GM12878 (cell line): ENCODE results near the gene PIK3C2B. TPM values are rescaled to one million over a fixed set of nuclear protein-coding genes. Genes with fewer than 3 reads are reported as not detected.

Experiments used
- ATAC-seq: fragments of 200-7000 bp; cut with Tn5 transposase; 3 replicates; pipeline ENCODE4 v1.9.1; 2020; ENCODE audit warnings: mild to moderate bottlenecking, moderate library complexity
- BruUV-seq: library from RNA; stranded (reverse); fragments of 400-500 nt; replicated peaks from 2 replicates; lab custom pipeline; 2021; lab: Mats Ljungman, UMichigan
- CTCF ChIA-PET: fragments of 300-600 bp; sonication (Branson Sonifier 250); formaldehyde crosslinking; extraction: SDS; loops from one replicate; lab custom pipeline; 2021; ENCODE audit warnings: inconsistent platforms; lab: Yijun Ruan, JAX
- POLR2A ChIA-PET: fragments of 350-600 bp; formaldehyde crosslinking; extraction: SDS; loops from one replicate; lab custom pipeline; 2021; ENCODE audit warnings: inconsistent platforms; lab: Charles Lee
- RAD21 ChIA-PET: fragments of 300-600 bp; sonication (Branson Sonifier 250); formaldehyde crosslinking; loops from one replicate; lab custom pipeline; 2023; ENCODE audit warnings: antibody characterized with exemption; ENCODE audit not compliant: unreplicated experiment; lab: Charles Lee
- SMC1A ChIA-PET: fragments of 300-600 bp; sonication (Branson Sonifier 250); formaldehyde crosslinking; loops from one replicate; lab custom pipeline; 2023; ENCODE audit not compliant: unreplicated experiment, uncharacterized antibody; lab: Charles Lee
- DNase-seq: peaks from one replicate; pipeline ENCODE4 v3.0.0-alpha.2; 2011; ENCODE audit warnings: low read depth, low spot score
- FAIRE-seq: peaks from 3 replicates; lab custom pipeline; 2011; peaks lifted over from hg19 to GRCh38; lab: Jason Lieb, UNC
- H2AFZ ChIP-seq: 2 replicates; pipeline ENCODE4 v1.6.0; 2011; ENCODE audit warnings: low read depth, low read length, control low read depth; ENCODE audit not compliant: control insufficient read depth
- H3K27ac ChIP-seq: 2 replicates; pipeline ENCODE4 v1.5.1; 2011; ENCODE audit warnings: control low read depth; ENCODE audit not compliant: control insufficient read depth, insufficient read depth
- H3K27me3 ChIP-seq, 2 experiments: replicated peaks in 1 of 2; 2 replicates each; pipeline versions ENCODE4 v1.6.0 to v1.6.1; 2011; ENCODE audit warnings: low read length in 1 of 2; ENCODE audit not compliant: control insufficient read depth in 2 of 2, insufficient read depth in 2 of 2
- H3K36me3 ChIP-seq, 2 experiments: 2 replicates each; pipeline ENCODE4 v1.5.1; 2011; ENCODE audit warnings: low read length in 1 of 2; ENCODE audit not compliant: control insufficient read depth in 2 of 2, insufficient read depth in 2 of 2
- H3K4me1 ChIP-seq: 2 replicates; pipeline ENCODE4 v1.6.1; 2011; ENCODE audit warnings: mild to moderate bottlenecking, low read length, moderate library complexity, mixed read lengths; ENCODE audit not compliant: control insufficient read depth, insufficient read depth
- H3K4me2 ChIP-seq: 2 replicates; pipeline ENCODE4 v1.6.0; 2011; ENCODE audit warnings: control low read depth; ENCODE audit not compliant: control insufficient read depth, insufficient read depth
- H3K4me3 ChIP-seq: fragments of 200-600 bp; sonication (generic); 2 replicates; pipeline ENCODE4 v1.5.1; 2016
- H3K79me2 ChIP-seq: 2 replicates; pipeline ENCODE4 v1.6.0; 2011; ENCODE audit warnings: low read length; ENCODE audit not compliant: control insufficient read depth, insufficient read depth
- H3K9ac ChIP-seq: 2 replicates; pipeline ENCODE4 v1.8.0; 2011; ENCODE audit warnings: low read length, control low read depth, mixed read lengths; ENCODE audit not compliant: control insufficient read depth, insufficient read depth
- H3K9me3 ChIP-seq: replicated peaks from 3 replicates; pipeline ENCODE4 v1.5.1; 2011; ENCODE audit warnings: mild to moderate bottlenecking, low read length; ENCODE audit not compliant: control insufficient read depth, insufficient read depth
- H4K20me1 ChIP-seq: 2 replicates; pipeline ENCODE4 v1.6.0; 2011; ENCODE audit not compliant: control insufficient read depth, insufficient read depth
- CTCF ChIP-seq, 3 experiments: IDR thresholded peaks in 2 of 3; conservative IDR thresholded peaks in 1 of 3; 2 replicates each; pipeline ENCODE4 v1.5.1; 2011; ENCODE audit warnings: low read depth in 3 of 3, low read length in 3 of 3, mild to moderate bottlenecking in 3 of 3, control low read depth in 2 of 3, moderate library complexity in 2 of 3, inconsistent platforms in 1 of 3, mixed read lengths in 1 of 3; ENCODE audit not compliant: control insufficient read depth in 2 of 3, insufficient read depth in 1 of 3; ENCODE audit errors: extremely low read depth in 1 of 3
- RUNX3 ChIP-seq: IDR thresholded peaks from 2 replicates; pipeline ENCODE4 v1.6.1; 2012; ENCODE audit warnings: low read length, inconsistent platforms
- SKIL ChIP-seq: fragments of 450-650 bp; IDR thresholded peaks from 2 replicates; pipeline ENCODE4 v1.6.1; 2017; ENCODE audit warnings: mild to moderate bottlenecking, low read depth, inconsistent platforms; ENCODE audit not compliant: poor library complexity, severe bottlenecking
- WGBS: methylation state at CpG from one replicate; pipeline ENCODE4 v1.1.6; 2016; ENCODE audit warnings: low lambda C conversion rate; ENCODE audit not compliant: insufficient replicate concordance, insufficient coverage; ENCODE audit errors: missing lambda C conversion rate; 5-methylcytosine and 5-hydroxymethylcytosine counted together
- in situ Hi-C: fragments of 300-500 bp; cut with MboI; formaldehyde crosslinking; loops from 9 replicates; pipeline ENCODE4 v1.14.3; 2018; ENCODE audit warnings: mixed read lengths
- intact Hi-C: fragments of 100-400 bp; cut with micrococcal nuclease; formaldehyde crosslinking; loops from one replicate; pipeline ENCODE4 v1.14.2; 2022; ENCODE audit not compliant: unreplicated experiment
- polyA plus RNA-seq, 11 experiments: library from polyadenylated mRNA; depleted of rRNA in 4 of 11; unstranded in 6 of 11; stranded (reverse) in 5 of 11; fragments of >200 nt; fragmentation: Nextera tagmentation in 4 of 11; fragmentation: Illumina TruSeq in 1 of 11; extraction: Ambion mirVana in 4 of 11; extraction: Trizol in 1 of 11; gene quantifications; 1 replicate in 1 of 11; 2 replicates in 10 of 11; pipeline versions ENCODE4 v1.2.1 to v1.2.3, GENCODE V29; 2011 to 2016; ENCODE audit warnings: inconsistent platforms in 2 of 11, missing spikeins in 2 of 11, low read depth in 1 of 11
- total RNA-seq, 4 experiments: library from RNA; depleted of rRNA in 3 of 4; stranded (reverse); fragments of >200 nt in 3 of 4; fragmentation: Illumina TruSeq in 1 of 4; extraction: Trizol in 1 of 4; gene quantifications; 2 replicates each; pipeline versions ENCODE4 v1.2.1 to v1.2.3, GENCODE V29; 2013 to 2021

Gene PIK3C2B
- total and polyA plus RNA-seq, 10 of the 15 experiments (the other 5 are each of a cell fraction or from before 2014, with no cell fraction given) = 2.2 to 38.1 (median 11.4) TPM

GRCh38 chr1:204476563-204476962 lies 18.0 kb downstream of the PIK3C2B start:
- H4K20me1 ChIP-seq = 0 out of 2 replicates have a peak, but pooled peaks cover 2% of the 10 kb centered on the region
- DNase-seq = no peak
- no peaks in the 10 kb centered on the region for H3K27me3 ChIP-seq
- ChIA-PET CTCF (interaction anchor here (3.2 to 39.0 kb wide), 3 partner anchors 11 to 34 kb away, joined by 16 to 2021 read pairs (median 471); partner anchors contain the start of gene PIK3C2B), POLR2A (no interaction called here), RAD21 (interaction anchor here (1.0 to 12.9 kb wide), 3 partner anchors 13 to 27 kb away, joined by 3 to 267 read pairs (median 101); partner anchors contain the start of gene PIK3C2B)
- in situ Hi-C loops = no loop called here
- H3K4me2 ChIP-seq = no peak overlapping the region
- intact Hi-C loops = no loop called here
- H3K4me1 ChIP-seq = peaks cover 31% of the 10 kb centered on the region
- no peaks in the 10 kb centered on the region for H3K9me3 ChIP-seq
- FAIRE-seq = no peak
- H3K27ac ChIP-seq = no peak overlapping the region
- peaks cover 14% of the 10 kb centered on the region for H3K79me2 ChIP-seq
- H3K4me3 ChIP-seq = no peak overlapping the region
- H3K9ac ChIP-seq = no peak overlapping the region
- peaks cover 0 to 4% of the 10 kb centered on the region in 2 experiments; a peak in 1 of 4 replicates for H3K36me3 ChIP-seq
- no peak overlapping the region for H2AFZ ChIP-seq
- no TSS peak for BruUV-seq
- 74% methylated on average over 5 of the region's 5 CpGs for WGBS
- no peak for TF ChIP-seq SKIL
- TF ChIP-seq CTCF (IDR thresholded peaks at IDR 0.05 in 2 of 3, conservative IDR thresholded peaks at IDR 0.05 in 1 of 3; ENCODE audit: control insufficient read depth in 2 of 3, extremely low read depth in 1 of 3, insufficient read depth in 1 of 3, low read depth in 3 of 3, low read length in 3 of 3) = 0 out of 6 replicates have a peak, but pooled peaks of 1 of the 3 experiments have one; percentile 16
- TF ChIP-seq RUNX3 = 0 out of 2 replicates have a peak, but pooled peaks have one; percentile 6
- TF ChIP-seq, all 136 proteins: peak for 2
- no peak for ATAC-seq
- SMC1A ChIA-PET = interaction anchor here (1.3 to 18.3 kb wide), 4 partner anchors 10 to 26 kb away, joined by 6 to 408 read pairs (median 60); partner anchors contain the start of gene PIK3C2B
